ENCODE results near the gene SLC24A4. TPM values are rescaled to one million over a fixed set of nuclear protein-coding genes. Genes with fewer than 3 reads are reported as not detected.

Gene SLC24A4
- total RNA-seq, 1 experiment from 2014 or later = not detected

- intact Hi-C loops (cut with micrococcal nuclease) = no loop called here
- no peaks in the 10 kb centered on the region for H4K20me1 ChIP-seq (ENCODE audit: insufficient read depth)
- H3K36me3 ChIP-seq (ENCODE audit: control insufficient read depth in 1 of 2, insufficient read depth in 2 of 2, low read length in 2 of 2) = no peaks in the 10 kb centered on the region
- H3K9me2 ChIP-seq (ENCODE audit: insufficient read depth) = no peaks in the 10 kb centered on the region
- H3K4me3 ChIP-seq (replicated peaks in 1 of 2; ENCODE audit: low read depth in 1 of 2, low read length in 2 of 2) = no peak overlapping the region
- ChIA-PET CTCF (no interaction called here), POLR2A (interaction anchor here (0.6 to 1.3 kb wide), 2 partner anchors 11 to 381 kb away, joined by 3 read pairs; no protein-coding TSS in a partner anchor), RAD21 (ENCODE audit: low non-redundant PET in 1 of 2, low total read pairs in 2 of 2, uncharacterized antibody in 2 of 2, unreplicated experiment in 2 of 2) (no interaction called here)
- no peak overlapping the region; the same call in 1 of the 2 replicates for H3K4me2 ChIP-seq (ENCODE audit: low read length)
- peaks cover 27 to 59% of the 10 kb centered on the region in 2 experiments for H3K4me1 ChIP-seq (ENCODE audit: control insufficient read depth in 1 of 2, insufficient read depth in 2 of 2, low read length in 2 of 2)
- H3K9me3 ChIP-seq (ENCODE audit: control insufficient read depth in 1 of 2, insufficient read depth in 1 of 2, low read depth in 1 of 2, low read length in 2 of 2) = no peaks in the 10 kb centered on the region
- H3K27me3 ChIP-seq (ENCODE audit: insufficient read depth, low read length) = no peaks in the 10 kb centered on the region
- TF ChIP-seq EZH2phosphoT487 (IDR thresholded peaks at IDR 0.05; ENCODE audit: borderline replicate concordance) (no peak), EZH2 (IDR thresholded peaks at IDR 0.05) (no peak), REST (IDR thresholded peaks at IDR 0.05; ENCODE audit: low read depth) (no peak), ELF1 (IDR thresholded peaks at IDR 0.05; ENCODE audit: borderline replicate concordance, low read depth) (no peak), SIN3A (IDR thresholded peaks at IDR 0.05; ENCODE audit: low read depth) (no peak), ZBTB33 (IDR thresholded peaks at IDR 0.05; ENCODE audit: extremely low read depth, insufficient replicate concordance, low read length) (no peak), RAD21 (IDR thresholded peaks at IDR 0.05; ENCODE audit: low read depth) (no peak), CTCF (IDR thresholded peaks at IDR 0.05 in 2 of 3, conservative IDR thresholded peaks at IDR 0.05 in 1 of 3; ENCODE audit: borderline replicate concordance in 1 of 3, insufficient read depth in 1 of 3, low read depth in 2 of 3, low read length in 2 of 3) (no peak), YY1 (IDR thresholded peaks at IDR 0.05; ENCODE audit: extremely low read depth, insufficient replicate concordance, low read depth, low read length) (no peak), SP1 (IDR thresholded peaks at IDR 0.05; ENCODE audit: low read depth) (no peak), POLR2A (IDR thresholded peaks at IDR 0.05; ENCODE audit: borderline replicate concordance, extremely low read depth, insufficient read depth, insufficient read length) (no peak), TCF7L2 (IDR thresholded peaks at IDR 0.05; ENCODE audit: borderline replicate concordance, extremely low read depth, insufficient read depth, insufficient read length) (no peak), CEBPB (IDR thresholded peaks at IDR 0.05; ENCODE audit: low read depth) (no peak), MAX (IDR thresholded peaks at IDR 0.05) (no peak), FOSL1 (IDR thresholded peaks at IDR 0.05; ENCODE audit: low read depth) (no peak), JUND (IDR thresholded peaks at IDR 0.05) (no peak), EGR1 (IDR thresholded peaks at IDR 0.05; ENCODE audit: low read depth) (no peak)
- no peak overlapping the region for H3K9ac ChIP-seq (ENCODE audit: low read length)
- ATAC-seq = no peak
- no peaks in the 10 kb centered on the region for H3K79me2 ChIP-seq (ENCODE audit: insufficient read depth, low read length)
- no peak overlapping the region for H3K27ac ChIP-seq (ENCODE audit: low read depth, low read length)
- H2AFZ ChIP-seq (ENCODE audit: low read depth, low read length, poor library complexity, severe bottlenecking) = no peak overlapping the region
- no TSS peak for BruUV-seq (replicated peaks)
- DNase-seq (ENCODE audit: low read depth, low spot score) = no peak
Measured at GRCh38 chr14:92500491-92500941, 177.6 kb downstream of the SLC24A4 start.
